A549 (cell line): ENCODE results near the gene RBM6.

Experiments
- NR3C1 ChIP-seq: fragments of >200 bp; sonication (Bioruptor Twin); formaldehyde crosslinking; IDR thresholded peaks from 3 replicates; pipeline ENCODE4 v1.6.1; 2017
- TF ChIP-seq, protein P1 (sequence below): fragments of >200 bp; sonication (Bioruptor Twin); formaldehyde crosslinking; IDR thresholded peaks from 3 replicates; pipeline ENCODE4 v1.5.1; 2016
- TF ChIP-seq, protein P2 (sequence below): fragments of 200-600 bp; sonication (generic); IDR thresholded peaks from 2 replicates; pipeline ENCODE4 v1.6.1; 2016; ENCODE audit warnings: antibody characterized with exemption, mild to moderate bottlenecking, moderate library complexity

DNA sequence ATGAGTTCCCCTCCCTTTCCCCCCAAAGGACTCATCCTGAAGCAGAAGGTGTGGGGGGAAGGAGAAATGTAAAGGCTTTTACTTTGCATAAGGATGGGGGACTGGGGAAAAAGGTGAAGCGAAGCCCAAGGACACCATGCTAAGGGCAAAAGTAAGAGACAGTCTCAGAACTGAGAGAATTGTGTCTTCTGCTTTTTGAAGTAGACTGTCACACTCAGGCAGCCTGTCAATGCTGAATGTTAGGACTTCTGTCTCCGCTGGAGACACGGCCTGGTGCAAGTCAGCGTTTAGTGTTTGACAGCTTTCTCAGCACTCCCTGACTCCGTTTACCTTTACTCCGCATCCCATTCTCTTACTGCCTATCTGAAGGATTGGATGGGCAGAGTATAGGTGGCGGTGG, 162.6 kb downstream of the RBM6 start:
- TF ChIP-seq, protein P1, sequence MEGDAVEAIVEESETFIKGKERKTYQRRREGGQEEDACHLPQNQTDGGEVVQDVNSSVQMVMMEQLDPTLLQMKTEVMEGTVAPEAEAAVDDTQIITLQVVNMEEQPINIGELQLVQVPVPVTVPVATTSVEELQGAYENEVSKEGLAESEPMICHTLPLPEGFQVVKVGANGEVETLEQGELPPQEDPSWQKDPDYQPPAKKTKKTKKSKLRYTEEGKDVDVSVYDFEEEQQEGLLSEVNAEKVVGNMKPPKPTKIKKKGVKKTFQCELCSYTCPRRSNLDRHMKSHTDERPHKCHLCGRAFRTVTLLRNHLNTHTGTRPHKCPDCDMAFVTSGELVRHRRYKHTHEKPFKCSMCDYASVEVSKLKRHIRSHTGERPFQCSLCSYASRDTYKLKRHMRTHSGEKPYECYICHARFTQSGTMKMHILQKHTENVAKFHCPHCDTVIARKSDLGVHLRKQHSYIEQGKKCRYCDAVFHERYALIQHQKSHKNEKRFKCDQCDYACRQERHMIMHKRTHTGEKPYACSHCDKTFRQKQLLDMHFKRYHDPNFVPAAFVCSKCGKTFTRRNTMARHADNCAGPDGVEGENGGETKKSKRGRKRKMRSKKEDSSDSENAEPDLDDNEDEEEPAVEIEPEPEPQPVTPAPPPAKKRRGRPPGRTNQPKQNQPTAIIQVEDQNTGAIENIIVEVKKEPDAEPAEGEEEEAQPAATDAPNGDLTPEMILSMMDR, result no peak
- TF ChIP-seq, protein P2, sequence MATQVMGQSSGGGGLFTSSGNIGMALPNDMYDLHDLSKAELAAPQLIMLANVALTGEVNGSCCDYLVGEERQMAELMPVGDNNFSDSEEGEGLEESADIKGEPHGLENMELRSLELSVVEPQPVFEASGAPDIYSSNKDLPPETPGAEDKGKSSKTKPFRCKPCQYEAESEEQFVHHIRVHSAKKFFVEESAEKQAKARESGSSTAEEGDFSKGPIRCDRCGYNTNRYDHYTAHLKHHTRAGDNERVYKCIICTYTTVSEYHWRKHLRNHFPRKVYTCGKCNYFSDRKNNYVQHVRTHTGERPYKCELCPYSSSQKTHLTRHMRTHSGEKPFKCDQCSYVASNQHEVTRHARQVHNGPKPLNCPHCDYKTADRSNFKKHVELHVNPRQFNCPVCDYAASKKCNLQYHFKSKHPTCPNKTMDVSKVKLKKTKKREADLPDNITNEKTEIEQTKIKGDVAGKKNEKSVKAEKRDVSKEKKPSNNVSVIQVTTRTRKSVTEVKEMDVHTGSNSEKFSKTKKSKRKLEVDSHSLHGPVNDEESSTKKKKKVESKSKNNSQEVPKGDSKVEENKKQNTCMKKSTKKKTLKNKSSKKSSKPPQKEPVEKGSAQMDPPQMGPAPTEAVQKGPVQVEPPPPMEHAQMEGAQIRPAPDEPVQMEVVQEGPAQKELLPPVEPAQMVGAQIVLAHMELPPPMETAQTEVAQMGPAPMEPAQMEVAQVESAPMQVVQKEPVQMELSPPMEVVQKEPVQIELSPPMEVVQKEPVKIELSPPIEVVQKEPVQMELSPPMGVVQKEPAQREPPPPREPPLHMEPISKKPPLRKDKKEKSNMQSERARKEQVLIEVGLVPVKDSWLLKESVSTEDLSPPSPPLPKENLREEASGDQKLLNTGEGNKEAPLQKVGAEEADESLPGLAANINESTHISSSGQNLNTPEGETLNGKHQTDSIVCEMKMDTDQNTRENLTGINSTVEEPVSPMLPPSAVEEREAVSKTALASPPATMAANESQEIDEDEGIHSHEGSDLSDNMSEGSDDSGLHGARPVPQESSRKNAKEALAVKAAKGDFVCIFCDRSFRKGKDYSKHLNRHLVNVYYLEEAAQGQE, result no peak
- TF ChIP-seq NR3C1, result no peak
